ENCODE data around the gene CDYL2.

- TF ChIP-seq CTCF (IDR thresholded peaks at IDR 0.05; ENCODE audit: extremely low read depth in 1 of 2, insufficient read depth in 1 of 2, low read depth in 1 of 2, low read length in 2 of 2), result no peak
- no peak for TF ChIP-seq MAX (IDR thresholded peaks at IDR 0.05; ENCODE audit: insufficient read depth, insufficient read length)
- no peak for TF ChIP-seq EZH2 (IDR thresholded peaks at IDR 0.05; ENCODE audit: borderline replicate concordance, low read depth, low read length, severe bottlenecking)
- TF ChIP-seq FOS (IDR thresholded peaks at IDR 0.05; ENCODE audit: borderline replicate concordance, insufficient read depth, low read length), result no peak
- TF ChIP-seq POLR2AphosphoS5 (IDR thresholded peaks at IDR 0.05; ENCODE audit: insufficient read depth, low read depth, low read length), result no peak
- TF ChIP-seq MYC (IDR thresholded peaks at IDR 0.05; ENCODE audit: low read depth, low read length), result no peak
- no peak for TF ChIP-seq POLR2A (IDR thresholded peaks at IDR 0.05; ENCODE audit: low read depth, low read length)
- TF ChIP-seq GATA2 (IDR thresholded peaks at IDR 0.05; ENCODE audit: insufficient read depth, insufficient read length, low read depth, low read length), result no peak
Measured at GRCh38 chr16:80794071-80794470, 10.3 kb downstream of the CDYL2 start.
